Kidney epithelial cell (primary cell): ENCODE data around the gene DUSP22. TPM values are rescaled to one million over a fixed set of nuclear protein-coding genes. Genes with fewer than 3 reads are reported as not detected.
"Not testable (repeated sequence)": the region's sequence is repeated elsewhere in the genome, so short reads cannot be mapped to it uniquely, and the experiment has no call there.

Experiments used
- DNase-seq: peaks from one replicate; pipeline ENCODE4 v3.0.0-alpha.2; 2010; ENCODE audit warnings: low read depth
- H3K27me3 ChIP-seq: 2 replicates; pipeline ENCODE4 v1.6.0; 2011; ENCODE audit warnings: low read length; ENCODE audit not compliant: control insufficient read depth, insufficient read depth
- H3K36me3 ChIP-seq: 2 replicates; pipeline ENCODE4 v1.5.1; 2011; ENCODE audit warnings: low read length; ENCODE audit not compliant: control insufficient read depth, insufficient read depth
- H3K4me3 ChIP-seq: 2 replicates; pipeline ENCODE4 v1.5.1; 2011; ENCODE audit warnings: low read depth, mild to moderate bottlenecking, control low read depth, low read length
- total RNA-seq: library from RNA; depleted of rRNA; stranded (reverse); fragments of >200 nt; gene quantifications from 2 replicates; pipeline ENCODE4 v1.2.3, GENCODE V29; 2015
- TF ChIP-seq, protein P1 (sequence below): IDR thresholded peaks from 2 replicates; pipeline ENCODE4 v1.5.1; 2011; ENCODE audit warnings: mild to moderate bottlenecking, moderate library complexity, low read length, control low read depth, inconsistent platforms; ENCODE audit not compliant: insufficient read depth, poor library complexity, severe bottlenecking

DUSP22 gene
- total RNA-seq, 1 donor from 2014 or later: 35.9 TPM

DNA sequence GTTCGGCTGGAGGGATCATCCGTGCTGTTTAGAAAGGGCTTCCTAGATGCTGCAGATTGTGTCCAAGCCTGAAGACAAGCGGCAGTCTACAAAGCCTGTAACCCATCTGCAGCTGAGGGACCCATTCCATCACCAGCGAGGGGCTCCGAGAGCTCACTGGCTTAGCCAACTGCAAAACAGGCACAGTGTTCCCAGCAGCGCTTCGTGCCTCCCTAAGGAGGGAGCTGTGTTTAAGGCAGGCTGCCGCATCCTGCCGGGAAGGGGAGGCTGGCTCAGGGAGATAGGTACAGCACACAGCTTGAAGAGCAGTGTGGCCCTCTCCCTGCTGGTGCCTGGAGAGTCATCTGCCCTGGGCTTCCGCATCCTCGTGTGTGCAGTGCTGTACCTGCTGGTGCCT is 32.4 kb downstream of the DUSP22 start:
- Histone ChIP-seq H3K4me3 (no peak overlapping the region), H3K36me3 (no peaks in the 10 kb centered on the region), H3K27me3 (no peaks in the 10 kb centered on the region)
- TF ChIP-seq, protein P1, sequence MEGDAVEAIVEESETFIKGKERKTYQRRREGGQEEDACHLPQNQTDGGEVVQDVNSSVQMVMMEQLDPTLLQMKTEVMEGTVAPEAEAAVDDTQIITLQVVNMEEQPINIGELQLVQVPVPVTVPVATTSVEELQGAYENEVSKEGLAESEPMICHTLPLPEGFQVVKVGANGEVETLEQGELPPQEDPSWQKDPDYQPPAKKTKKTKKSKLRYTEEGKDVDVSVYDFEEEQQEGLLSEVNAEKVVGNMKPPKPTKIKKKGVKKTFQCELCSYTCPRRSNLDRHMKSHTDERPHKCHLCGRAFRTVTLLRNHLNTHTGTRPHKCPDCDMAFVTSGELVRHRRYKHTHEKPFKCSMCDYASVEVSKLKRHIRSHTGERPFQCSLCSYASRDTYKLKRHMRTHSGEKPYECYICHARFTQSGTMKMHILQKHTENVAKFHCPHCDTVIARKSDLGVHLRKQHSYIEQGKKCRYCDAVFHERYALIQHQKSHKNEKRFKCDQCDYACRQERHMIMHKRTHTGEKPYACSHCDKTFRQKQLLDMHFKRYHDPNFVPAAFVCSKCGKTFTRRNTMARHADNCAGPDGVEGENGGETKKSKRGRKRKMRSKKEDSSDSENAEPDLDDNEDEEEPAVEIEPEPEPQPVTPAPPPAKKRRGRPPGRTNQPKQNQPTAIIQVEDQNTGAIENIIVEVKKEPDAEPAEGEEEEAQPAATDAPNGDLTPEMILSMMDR: no peak
- no peak for DNase-seq

DNA sequence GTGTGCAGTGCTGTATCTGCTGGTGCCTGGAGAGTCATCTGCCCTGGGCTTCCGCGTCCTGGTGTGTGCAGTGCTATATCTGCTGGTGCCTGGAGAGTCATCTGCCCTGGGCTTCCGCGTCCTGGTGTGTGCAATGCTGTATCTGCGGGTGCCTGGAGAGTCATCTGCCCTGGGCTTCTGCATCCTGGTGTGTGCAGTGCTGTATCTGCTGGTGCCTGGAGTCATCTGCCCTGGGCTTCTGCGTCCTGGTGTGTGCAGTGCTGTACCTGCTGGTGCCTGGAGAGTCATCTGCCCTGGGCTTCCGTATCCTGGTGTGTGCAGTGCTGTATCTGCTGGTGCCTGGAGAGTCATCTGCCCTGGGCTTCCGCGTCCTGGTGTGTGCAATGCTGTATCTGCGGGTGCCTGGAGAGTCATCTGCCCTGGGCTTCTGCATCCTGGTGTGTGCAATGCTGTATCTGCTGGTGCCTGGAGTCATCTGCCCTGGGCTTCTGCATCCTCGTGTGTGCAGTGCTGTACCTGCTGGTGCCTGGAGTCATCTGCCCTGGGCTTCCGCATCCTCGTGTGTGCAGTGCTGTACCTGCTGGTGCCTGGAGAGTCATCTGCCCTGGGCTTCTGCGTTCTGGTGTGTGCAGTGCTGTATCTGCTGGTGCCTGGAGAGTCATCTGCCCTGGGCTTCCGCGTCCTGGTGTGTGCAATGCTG is 33.0 kb downstream of the DUSP22 start:
- not testable (repeated sequence) for H3K4me3 ChIP-seq, DNase-seq, H3K27me3 ChIP-seq, H3K36me3 ChIP-seq

DNA sequence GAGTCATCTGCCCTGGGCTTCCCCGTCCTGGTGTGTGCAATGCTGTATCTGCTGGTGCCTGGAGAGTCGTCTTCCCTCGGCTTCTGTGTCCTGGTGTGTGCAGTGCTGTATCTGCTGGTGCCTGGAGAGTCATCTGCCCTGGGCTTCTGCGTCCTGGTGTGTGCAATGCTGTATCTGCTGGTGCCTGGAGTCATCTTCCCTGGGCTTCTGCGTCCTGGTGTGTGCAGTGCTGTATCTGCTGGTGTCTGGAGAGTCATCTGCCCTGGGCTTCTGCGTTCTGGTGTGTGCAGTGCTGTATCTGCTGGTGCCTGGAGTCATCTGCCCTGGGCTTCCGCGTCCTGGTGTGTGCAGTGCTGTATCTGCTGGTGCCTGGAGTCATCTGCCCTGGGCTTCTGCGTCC is 33.8 kb downstream of the DUSP22 start:
- not testable (repeated sequence) for H3K36me3 ChIP-seq, DNase-seq, H3K4me3 ChIP-seq, H3K27me3 ChIP-seq

DNA sequence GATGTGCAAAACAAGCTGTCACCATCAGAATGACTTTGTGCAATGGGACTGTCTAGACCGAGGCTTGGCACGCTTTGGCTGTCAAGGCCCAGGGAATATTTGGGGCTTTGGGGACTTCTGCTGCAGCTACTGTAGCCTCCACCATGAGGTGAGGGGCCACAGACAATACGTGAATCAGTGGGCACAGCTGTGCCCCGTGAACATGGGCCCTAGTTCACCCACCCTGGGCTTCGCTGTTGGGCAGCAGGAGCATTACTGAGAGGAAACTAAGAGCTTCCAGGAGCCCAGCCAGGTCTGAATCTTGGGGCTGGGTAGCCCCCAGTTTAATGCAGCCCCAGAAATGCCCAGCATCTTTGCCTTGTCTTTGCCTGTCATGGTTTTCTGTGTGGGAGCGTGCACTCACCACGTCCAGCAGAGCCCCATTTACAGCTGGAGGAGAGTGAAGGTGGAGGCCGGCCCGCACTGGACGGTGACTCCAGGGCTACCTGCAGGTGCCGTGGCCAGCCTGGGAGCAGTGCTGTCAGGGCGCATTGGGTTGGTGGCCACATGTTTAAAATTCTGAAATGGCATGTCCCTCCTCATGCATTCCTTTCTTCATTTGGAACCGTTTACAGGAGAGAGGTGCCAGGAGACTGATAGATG is 34.7 kb downstream of the DUSP22 start:
- Histone ChIP-seq H3K27me3 (no peaks in the 10 kb centered on the region), H3K36me3 (no peaks in the 10 kb centered on the region), H3K4me3 (no peak overlapping the region)
- no peak for DNase-seq
- TF ChIP-seq, protein P1: no peak

DNA sequence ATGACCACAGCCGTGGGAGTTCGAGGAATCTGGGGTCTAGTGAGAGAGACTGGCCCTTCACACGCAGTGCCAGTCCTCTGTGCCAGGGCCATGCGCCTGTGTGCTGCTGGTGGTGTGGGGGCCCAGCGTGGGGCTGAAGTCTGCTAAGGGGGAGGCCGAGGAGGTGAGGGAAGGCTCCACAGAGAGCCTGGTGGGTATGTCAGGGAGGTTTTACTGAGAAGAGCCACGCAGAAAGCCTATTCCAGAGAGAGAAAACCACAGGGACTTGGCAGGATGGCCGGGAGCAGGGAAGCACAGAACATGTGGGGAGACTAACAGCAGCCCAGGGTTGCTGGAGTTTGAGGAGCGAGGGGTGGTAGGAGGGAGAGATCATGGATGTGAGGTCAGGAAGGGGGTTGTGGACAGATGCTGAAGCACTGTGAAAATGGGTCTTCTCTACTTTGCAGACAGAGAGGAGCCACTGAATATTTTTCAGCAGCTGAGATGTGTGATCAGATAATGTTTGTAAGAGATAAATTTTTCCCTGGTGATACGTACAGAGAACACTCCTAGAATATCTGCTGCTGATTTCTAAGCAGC is 35.3 kb downstream of the DUSP22 start:
- Histone ChIP-seq H3K27me3 (no peaks in the 10 kb centered on the region), H3K36me3 (no peaks in the 10 kb centered on the region), H3K4me3 (no peak overlapping the region)
- TF ChIP-seq, protein P1: no peak
- no peak for DNase-seq

DNA sequence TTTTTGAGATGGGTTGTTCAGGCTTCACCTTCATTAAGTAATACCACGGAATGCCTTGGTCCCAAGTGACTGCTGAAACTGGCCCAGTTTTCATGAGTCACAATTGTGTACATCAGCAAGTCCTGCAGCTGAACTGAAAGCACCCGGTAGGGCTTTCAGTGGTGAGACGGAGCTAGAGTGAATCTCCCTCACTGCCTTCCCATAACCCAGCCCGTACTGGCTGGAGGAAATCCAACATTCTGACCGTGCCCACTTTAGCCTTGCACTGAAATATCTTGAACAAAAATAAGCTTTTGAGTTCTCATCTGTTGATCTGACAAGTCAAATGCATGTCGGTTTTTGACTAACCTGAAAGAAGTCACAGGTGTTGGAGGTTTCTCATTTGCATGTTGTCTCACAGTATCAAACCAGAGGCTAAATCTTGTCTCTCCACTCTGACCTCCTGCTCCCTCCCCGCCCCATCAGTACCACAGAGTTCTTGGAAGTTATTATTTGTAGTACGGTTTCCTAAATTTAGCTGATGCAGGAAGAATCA is 35.9 kb downstream of the DUSP22 start:
- Histone ChIP-seq H3K27me3 (no peaks in the 10 kb centered on the region), H3K36me3 (no peaks in the 10 kb centered on the region), H3K4me3 (no peak overlapping the region)
- TF ChIP-seq, protein P1: no peak
- DNase-seq: peak; percentile 53

DNA sequence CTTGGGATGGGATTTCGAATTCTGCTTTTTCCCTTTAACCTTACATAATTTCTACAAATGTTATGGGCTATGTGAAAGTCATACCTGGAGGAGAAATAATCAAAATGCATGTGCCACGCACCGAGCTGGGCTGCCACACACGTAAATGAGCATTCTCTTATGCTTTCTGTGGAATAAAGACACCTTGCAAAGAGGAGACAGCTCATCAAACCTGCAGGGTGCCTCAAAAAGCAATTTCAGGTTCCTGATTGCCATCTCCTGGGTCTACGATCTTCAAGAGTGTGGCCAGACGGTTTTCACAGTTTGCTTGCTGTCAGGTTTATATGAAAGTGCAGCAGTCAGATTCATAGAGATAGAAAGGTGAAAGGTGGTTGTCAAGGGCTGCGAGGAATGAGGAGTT is 36.6 kb downstream of the DUSP22 start:
- TF ChIP-seq, protein P1: no peak
- DNase-seq: no peak
- no peaks in the 10 kb centered on the region for H3K27me3 ChIP-seq
- H3K36me3 ChIP-seq: no peaks in the 10 kb centered on the region
- H3K4me3 ChIP-seq: no peak overlapping the region
